Keratinocyte (primary cell): ENCODE data around the gene SLC25A13. TPM values are rescaled to one million over a fixed set of nuclear protein-coding genes. Genes with fewer than 3 reads are reported as not detected.

Experiments
- DNase-seq: peaks from one replicate; pipeline ENCODE4 v3.0.0-alpha.2; 2011; ENCODE audit warnings: low read depth, missing footprints, low spot score
- FAIRE-seq: peaks from 2 replicates; lab custom pipeline; 2011; peaks lifted over from hg19 to GRCh38; lab: Jason Lieb, UNC
- H2AFZ ChIP-seq: 2 replicates; pipeline ENCODE4 v1.6.0; 2012; ENCODE audit warnings: low read length, control low read depth, inconsistent platforms; ENCODE audit not compliant: control insufficient read depth
- H3K27ac ChIP-seq: 2 replicates; pipeline ENCODE4 v1.5.1; 2011; ENCODE audit warnings: low read length; ENCODE audit not compliant: control insufficient read depth, insufficient read depth
- H3K27me3 ChIP-seq: 3 replicates; pipeline ENCODE4 v1.6.0; 2011; ENCODE audit warnings: low read length; ENCODE audit not compliant: control insufficient read depth, insufficient read depth; ENCODE audit errors: extremely low read depth
- H3K36me3 ChIP-seq, 2 experiments: 2 replicates in 1 of 2; 3 replicates in 1 of 2; pipeline ENCODE4 v1.5.1; 2011; ENCODE audit warnings: low read length in 2 of 2, mild to moderate bottlenecking in 1 of 2; ENCODE audit not compliant: control insufficient read depth in 2 of 2, insufficient read depth in 2 of 2; ENCODE audit errors: extremely low read depth in 1 of 2
- H3K4me1 ChIP-seq: 3 replicates; pipeline ENCODE4 v1.5.1; 2011; ENCODE audit warnings: low read length; ENCODE audit not compliant: control insufficient read depth, insufficient read depth; ENCODE audit errors: extremely low read depth
- H3K4me2 ChIP-seq: 3 replicates; pipeline ENCODE4 v1.6.0; 2011; ENCODE audit warnings: low read depth, low read length; ENCODE audit not compliant: control insufficient read depth, insufficient read depth; ENCODE audit errors: extremely low read depth
- H3K4me3 ChIP-seq, 3 experiments: fragments of 200-600 bp in 1 of 3; sonication (generic) in 1 of 3; 2 replicates in 2 of 3; 3 replicates in 1 of 3; pipeline ENCODE4 v1.5.1; 2011 to 2016; ENCODE audit warnings: low read length in 3 of 3, mild to moderate bottlenecking in 3 of 3, control low read depth in 2 of 3, inconsistent platforms in 1 of 3, low read depth in 1 of 3, mixed read lengths in 1 of 3, mixed run types in 1 of 3, moderate library complexity in 1 of 3; ENCODE audit not compliant: control insufficient read depth in 2 of 3, insufficient read depth in 2 of 3; ENCODE audit errors: extremely low read depth in 1 of 3
- H3K79me2 ChIP-seq: 2 replicates; pipeline ENCODE4 v1.6.0; 2012; ENCODE audit warnings: low read length; ENCODE audit not compliant: control insufficient read depth, insufficient read depth
- H3K9ac ChIP-seq: 3 replicates; pipeline ENCODE4 v1.6.0; 2011; ENCODE audit warnings: low read length; ENCODE audit not compliant: control insufficient read depth, insufficient read depth; ENCODE audit errors: extremely low read depth
- H3K9me1 ChIP-seq: 3 replicates; pipeline ENCODE4 v1.6.0; 2011; ENCODE audit warnings: low read length; ENCODE audit not compliant: control insufficient read depth, insufficient read depth; ENCODE audit errors: extremely low read depth
- H3K9me3 ChIP-seq: 2 replicates; pipeline ENCODE4 v1.5.1; 2012; ENCODE audit warnings: low read depth, low read length; ENCODE audit not compliant: control insufficient read depth
- H4K20me1 ChIP-seq: 3 replicates; pipeline ENCODE4 v1.6.0; 2011; ENCODE audit warnings: low read length; ENCODE audit not compliant: control insufficient read depth, insufficient read depth; ENCODE audit errors: extremely low read depth
- EZH2 ChIP-seq: IDR thresholded peaks from one replicate; pipeline ENCODE4 v1.6.1; 2012; ENCODE audit warnings: inconsistent platforms, mild to moderate bottlenecking, low read length, moderate library complexity
- dilution Hi-C: fragments of 300-500 bp; cut with MboI; formaldehyde crosslinking; loops from one replicate; pipeline ENCODE4 v1.7.0; 2020; ENCODE audit warnings: low sequenced_read_pairs; ENCODE audit not compliant: extremely low pct_ligation_motif_present
- polyA plus RNA-seq, 5 experiments: library from polyadenylated mRNA; depleted of rRNA in 3 of 5; stranded (reverse) in 3 of 5; stranded (forward) in 1 of 5; unstranded in 1 of 5; fragments of >200 nt; gene quantifications; 1 replicate in 1 of 5; 2 replicates in 3 of 5; 3 replicates in 1 of 5; pipeline versions ENCODE4 v1.2.1 to v1.2.3, GENCODE V29; 2011 to 2012; ENCODE audit warnings: missing spikeins in 2 of 5, low read depth in 1 of 5, low replicate concordance in 1 of 5
- TF ChIP-seq, protein P1 (sequence below), 3 experiments: IDR thresholded peaks in 1 of 3; conservative IDR thresholded peaks in 1 of 3; optimal IDR thresholded peaks in 1 of 3; 2 replicates in 2 of 3; 3 replicates in 1 of 3; pipeline versions ENCODE3 to v1.5.1; 2011; ENCODE audit warnings: low read length in 3 of 3, mild to moderate bottlenecking in 3 of 3, moderate library complexity in 2 of 3, control low read depth in 1 of 3, inconsistent platforms in 1 of 3; ENCODE audit not compliant: insufficient read depth in 2 of 3; ENCODE audit errors: extremely low read depth in 1 of 3

SLC25A13 gene
- polyA plus RNA-seq, 1 donor (not counting 4 experiments of a cell fraction or from before 2014, with no cell fraction given) = 29.4 TPM

DNA sequence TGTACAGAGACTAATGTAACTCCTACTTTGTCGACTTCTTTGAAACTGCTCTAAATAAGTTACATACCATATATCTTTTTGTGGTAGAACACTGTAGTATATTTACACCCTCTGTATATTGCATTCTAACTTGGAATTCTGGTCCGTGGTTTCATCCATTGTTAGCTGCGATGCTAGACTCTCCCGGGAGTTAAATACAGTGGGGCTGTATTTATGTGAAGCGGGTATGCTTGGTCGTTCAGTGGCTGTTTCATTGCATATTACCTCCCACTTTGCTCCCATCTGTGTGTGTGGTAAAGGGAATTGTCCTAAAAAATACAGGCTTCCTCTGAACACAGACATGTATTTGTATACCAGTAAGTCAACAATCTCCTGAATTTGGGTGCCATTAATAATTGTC is 231.1 kb downstream of the SLC25A13 start:
- Histone ChIP-seq H3K9me3 (no peaks in the 10 kb centered on the region), H3K27me3 (no peaks in the 10 kb centered on the region), H3K79me2 (no peaks in the 10 kb centered on the region), H3K4me1 (peaks cover 3% of the 10 kb centered on the region), H3K27ac (no peak overlapping the region), H3K9ac (no peak overlapping the region), H3K4me3 (no peak overlapping the region), H3K36me3 (no peaks in the 10 kb centered on the region), H4K20me1 (no peaks in the 10 kb centered on the region), H3K4me2 (no peak overlapping the region), H2AFZ (no peak overlapping the region), H3K9me1 (no peaks in the 10 kb centered on the region)
- FAIRE-seq = no peak
- no peak for DNase-seq
- TF ChIP-seq, protein P1, sequence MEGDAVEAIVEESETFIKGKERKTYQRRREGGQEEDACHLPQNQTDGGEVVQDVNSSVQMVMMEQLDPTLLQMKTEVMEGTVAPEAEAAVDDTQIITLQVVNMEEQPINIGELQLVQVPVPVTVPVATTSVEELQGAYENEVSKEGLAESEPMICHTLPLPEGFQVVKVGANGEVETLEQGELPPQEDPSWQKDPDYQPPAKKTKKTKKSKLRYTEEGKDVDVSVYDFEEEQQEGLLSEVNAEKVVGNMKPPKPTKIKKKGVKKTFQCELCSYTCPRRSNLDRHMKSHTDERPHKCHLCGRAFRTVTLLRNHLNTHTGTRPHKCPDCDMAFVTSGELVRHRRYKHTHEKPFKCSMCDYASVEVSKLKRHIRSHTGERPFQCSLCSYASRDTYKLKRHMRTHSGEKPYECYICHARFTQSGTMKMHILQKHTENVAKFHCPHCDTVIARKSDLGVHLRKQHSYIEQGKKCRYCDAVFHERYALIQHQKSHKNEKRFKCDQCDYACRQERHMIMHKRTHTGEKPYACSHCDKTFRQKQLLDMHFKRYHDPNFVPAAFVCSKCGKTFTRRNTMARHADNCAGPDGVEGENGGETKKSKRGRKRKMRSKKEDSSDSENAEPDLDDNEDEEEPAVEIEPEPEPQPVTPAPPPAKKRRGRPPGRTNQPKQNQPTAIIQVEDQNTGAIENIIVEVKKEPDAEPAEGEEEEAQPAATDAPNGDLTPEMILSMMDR (optimal IDR thresholded peaks at IDR 0.05 in 1 of 3, IDR thresholded peaks at IDR 0.05 in 1 of 3, conservative IDR thresholded peaks at IDR 0.05 in 1 of 3; ENCODE audit: extremely low read depth in 1 of 3, insufficient read depth in 2 of 3, low read length in 3 of 3) = no peak
- no peak for TF ChIP-seq EZH2
- dilution Hi-C loops = no loop called here

DNA sequence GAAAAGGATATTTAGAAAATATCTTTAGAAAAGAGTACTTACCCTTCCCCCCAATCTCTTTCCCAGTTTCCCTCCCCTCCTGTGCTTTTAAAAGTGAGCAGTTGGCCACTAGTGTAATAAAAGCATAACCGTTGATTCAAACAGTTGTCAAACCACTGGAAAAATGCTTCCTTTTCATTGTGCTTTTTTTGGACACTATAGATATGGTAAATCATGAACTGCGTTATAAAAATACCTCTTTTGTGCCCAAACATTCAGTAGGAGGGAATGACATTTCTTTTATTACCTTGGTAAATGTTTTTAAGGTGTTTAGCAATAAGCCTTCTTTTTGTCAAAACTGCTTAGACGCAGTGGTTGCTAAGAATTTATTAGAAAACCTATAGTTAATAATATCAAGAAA is 232.4 kb downstream of the SLC25A13 start:
- no peaks in the 10 kb centered on the region for H3K9me1 ChIP-seq
- no peak for FAIRE-seq
- dilution Hi-C loops = no loop called here
- DNase-seq = no peak
- H3K27ac ChIP-seq = no peak overlapping the region
- H3K27me3 ChIP-seq = no peaks in the 10 kb centered on the region
- H3K4me3 ChIP-seq = no peak overlapping the region
- H4K20me1 ChIP-seq = no peaks in the 10 kb centered on the region
- no peaks in the 10 kb centered on the region for H3K9me3 ChIP-seq
- peaks cover 14% of the 10 kb centered on the region for H3K4me1 ChIP-seq
- H3K4me2 ChIP-seq = no peak overlapping the region
- H3K36me3 ChIP-seq = no peaks in the 10 kb centered on the region
- no peak for TF ChIP-seq EZH2
- TF ChIP-seq, protein P1 (optimal IDR thresholded peaks at IDR 0.05 in 1 of 3, IDR thresholded peaks at IDR 0.05 in 1 of 3, conservative IDR thresholded peaks at IDR 0.05 in 1 of 3; ENCODE audit: extremely low read depth in 1 of 3, insufficient read depth in 2 of 3, low read length in 3 of 3) = no peak
- H3K79me2 ChIP-seq = no peaks in the 10 kb centered on the region
- no peak overlapping the region for H3K9ac ChIP-seq
- H2AFZ ChIP-seq = no peak overlapping the region
